ENCODE data around the gene CACNA1B.

CACNA1B gene

DNA sequence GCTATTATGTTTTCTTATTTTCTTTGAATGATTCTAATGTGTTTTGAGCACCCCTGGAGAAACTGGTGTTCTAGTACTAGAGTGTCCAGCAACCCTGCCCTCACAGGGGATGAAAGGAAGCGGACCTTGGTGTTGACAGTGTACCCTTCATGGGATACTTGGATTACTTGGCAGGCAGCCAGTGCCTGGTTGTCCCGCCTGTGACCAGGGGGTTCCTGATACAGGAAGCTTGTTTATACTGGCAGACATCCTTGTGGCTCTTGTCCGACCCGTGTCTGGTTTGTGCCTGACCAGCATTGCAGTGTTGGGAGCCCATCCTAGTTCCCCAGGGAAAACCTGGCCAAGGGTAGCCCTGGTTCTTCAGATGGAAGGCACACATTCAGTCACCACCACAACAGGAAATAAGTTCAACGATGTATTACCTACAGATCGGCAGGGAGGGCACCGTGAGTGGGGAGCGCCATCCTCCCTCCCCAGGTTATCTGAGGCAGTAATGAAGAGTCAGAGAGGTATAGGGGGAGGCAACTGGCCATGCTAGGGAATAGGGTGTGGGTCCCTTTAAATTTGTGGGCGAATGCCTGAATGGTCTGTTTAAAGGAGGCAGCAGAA is 47.3 kb downstream of the CACNA1B start:
- DNase-seq: no peak

GRCh38 chr9:137943655-137944054 is 66.1 kb downstream of the CACNA1B start:
- no peak for DNase-seq

- no peak for DNase-seq
Measured at GRCh38 chr9:137945581-137945980, 68.0 kb downstream of the CACNA1B start.

DNA sequence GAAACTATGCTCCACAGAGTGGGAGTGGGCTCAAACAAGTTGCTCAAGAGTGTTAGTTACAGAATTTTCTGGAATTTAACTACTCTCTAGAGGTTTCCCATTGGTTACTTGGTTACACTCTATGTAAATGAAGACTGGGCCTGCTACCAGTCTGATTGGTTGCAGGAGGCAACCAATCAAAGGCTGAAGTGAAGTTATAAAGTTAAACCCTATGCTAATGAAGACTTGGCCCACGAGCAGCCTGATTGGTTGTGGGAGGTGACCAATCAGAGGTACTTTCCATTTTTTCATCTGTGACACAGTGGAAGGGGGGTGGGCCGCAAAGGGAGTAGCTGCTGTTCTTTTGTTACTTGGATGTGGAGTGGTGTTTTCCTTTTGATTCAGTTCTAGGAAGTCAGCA is 69.4 kb downstream of the CACNA1B start:
- no peak for DNase-seq

GRCh38 chr9:137948642-137949041 is 71.1 kb downstream of the CACNA1B start:
- DNase-seq: no peak

DNA sequence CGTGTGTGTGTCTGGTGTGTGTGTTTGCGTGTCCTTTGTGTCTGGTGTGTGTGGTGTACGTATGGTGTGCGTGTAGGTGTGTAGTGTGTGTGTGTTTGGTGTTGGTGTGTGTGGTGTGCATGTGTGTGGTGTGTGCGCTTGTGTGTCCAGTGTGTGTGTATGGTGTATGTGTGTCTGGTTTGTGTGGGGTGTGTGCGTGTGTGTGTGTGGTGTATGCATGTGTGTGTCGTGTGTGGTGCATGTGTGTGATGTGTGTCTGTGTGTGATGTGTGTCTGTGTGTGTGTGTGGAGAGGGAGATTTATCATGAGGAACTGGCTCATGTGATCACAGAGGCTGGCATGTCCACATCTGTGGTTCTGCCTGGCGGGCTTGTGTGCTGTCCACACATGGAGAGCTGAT is 71.7 kb downstream of the CACNA1B start:
- no peak for DNase-seq

GRCh38 chr9:137951107-137951506 is 73.5 kb downstream of the CACNA1B start:
- no peak for DNase-seq

GRCh38 chr9:137951597-137952490 is 74.3 kb downstream of the CACNA1B start:
- no peak for DNase-seq

DNA sequence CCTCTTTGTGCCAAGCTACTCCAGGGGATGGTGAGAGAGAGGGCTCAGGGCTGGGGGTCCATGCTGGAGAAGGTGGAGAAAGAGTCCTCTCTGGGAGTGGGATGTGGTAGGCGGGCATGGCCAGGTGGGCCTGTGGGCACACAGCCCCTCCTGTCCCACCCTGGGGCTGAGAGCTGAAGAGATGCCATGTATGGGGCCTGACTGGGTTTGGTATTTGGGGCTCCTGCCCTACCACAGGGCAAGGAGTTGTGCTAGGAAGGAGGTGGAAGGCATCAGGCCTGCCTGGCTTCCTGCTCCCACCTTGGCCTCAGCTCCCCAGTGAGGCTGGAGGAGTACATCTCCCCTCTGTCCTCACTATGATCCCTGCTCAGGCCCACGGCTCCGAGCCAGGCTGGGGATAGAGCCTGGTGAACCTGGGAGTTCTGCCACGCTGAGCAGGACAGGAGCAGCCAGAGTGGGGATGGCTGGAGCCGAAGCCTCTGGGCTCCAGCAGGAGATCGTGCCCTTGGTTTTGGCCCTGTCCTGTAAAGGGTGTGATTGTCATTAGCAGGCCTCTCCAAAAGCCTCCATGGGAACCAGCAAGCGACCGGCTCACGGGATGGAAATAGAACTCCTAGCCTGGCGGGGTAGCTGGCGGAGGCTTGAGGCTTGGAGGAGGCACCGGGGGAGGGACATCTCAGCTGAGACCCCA is 75.5 kb downstream of the CACNA1B start:
- no peak for DNase-seq

DNA sequence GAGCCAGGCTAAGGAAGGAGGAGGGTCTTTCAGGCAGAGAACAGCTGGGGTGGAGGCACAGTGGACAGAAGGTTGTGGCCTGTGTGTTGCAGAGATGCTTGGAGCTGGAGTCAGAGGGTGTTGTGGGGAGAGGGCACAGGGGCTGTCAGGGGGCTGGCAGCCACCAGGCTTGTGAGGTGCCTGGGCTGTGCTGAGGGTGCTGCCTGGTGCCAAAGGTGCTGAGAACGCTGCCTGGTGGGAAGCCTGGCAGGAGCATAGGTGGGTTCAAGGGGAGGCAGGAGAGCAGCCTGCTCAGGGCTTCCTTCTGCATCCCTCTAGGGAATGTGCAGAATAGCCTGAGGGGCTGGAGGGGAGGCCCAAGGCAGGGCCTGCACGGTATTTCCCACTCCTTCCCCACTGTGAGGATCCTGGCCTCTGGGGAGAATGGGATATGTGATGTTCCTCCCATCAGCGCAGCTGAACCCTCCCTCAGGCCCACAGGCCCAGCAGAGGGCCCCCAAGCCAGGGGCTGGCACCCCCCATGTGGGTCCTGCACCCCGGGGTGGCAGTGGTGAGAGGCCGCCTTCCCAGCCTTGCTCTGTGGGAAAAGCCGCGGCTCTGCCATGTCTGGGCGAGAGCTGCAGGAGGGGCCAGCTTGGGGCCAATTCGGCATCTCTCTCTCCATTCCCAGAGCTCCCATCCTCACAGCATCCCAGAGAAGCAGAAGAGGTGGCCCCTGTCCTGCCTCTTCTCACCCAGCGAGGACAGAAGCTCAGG is 76.3 kb downstream of the CACNA1B start:
- DNase-seq: no peak

- no peak for DNase-seq
Measured at GRCh38 chr9:137955224-137955570, 77.6 kb downstream of the CACNA1B start.

DNA sequence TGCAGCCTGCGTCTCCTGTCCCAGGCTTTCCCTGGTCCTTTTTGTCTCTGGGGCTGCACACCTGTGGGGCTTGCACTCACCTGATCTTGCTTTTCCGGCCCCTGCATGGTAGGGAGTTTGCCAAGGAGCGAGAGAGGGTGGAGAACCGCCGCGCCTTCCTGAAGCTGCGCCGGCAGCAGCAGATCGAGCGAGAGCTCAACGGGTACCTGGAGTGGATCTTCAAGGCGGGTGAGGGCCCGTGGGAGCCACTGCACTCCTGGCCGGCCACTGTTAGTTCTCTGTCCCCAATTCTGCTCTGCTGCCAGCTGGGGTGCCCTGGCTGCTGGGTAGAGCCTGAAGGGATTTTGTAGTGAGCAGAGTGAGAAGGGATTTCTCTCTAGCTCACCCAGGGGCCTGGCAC is 78.0 kb downstream of the CACNA1B start:
- DNase-seq: no peak

GRCh38 chr9:137956039-137956438 is 78.5 kb downstream of the CACNA1B start:
- no peak for DNase-seq

DNA sequence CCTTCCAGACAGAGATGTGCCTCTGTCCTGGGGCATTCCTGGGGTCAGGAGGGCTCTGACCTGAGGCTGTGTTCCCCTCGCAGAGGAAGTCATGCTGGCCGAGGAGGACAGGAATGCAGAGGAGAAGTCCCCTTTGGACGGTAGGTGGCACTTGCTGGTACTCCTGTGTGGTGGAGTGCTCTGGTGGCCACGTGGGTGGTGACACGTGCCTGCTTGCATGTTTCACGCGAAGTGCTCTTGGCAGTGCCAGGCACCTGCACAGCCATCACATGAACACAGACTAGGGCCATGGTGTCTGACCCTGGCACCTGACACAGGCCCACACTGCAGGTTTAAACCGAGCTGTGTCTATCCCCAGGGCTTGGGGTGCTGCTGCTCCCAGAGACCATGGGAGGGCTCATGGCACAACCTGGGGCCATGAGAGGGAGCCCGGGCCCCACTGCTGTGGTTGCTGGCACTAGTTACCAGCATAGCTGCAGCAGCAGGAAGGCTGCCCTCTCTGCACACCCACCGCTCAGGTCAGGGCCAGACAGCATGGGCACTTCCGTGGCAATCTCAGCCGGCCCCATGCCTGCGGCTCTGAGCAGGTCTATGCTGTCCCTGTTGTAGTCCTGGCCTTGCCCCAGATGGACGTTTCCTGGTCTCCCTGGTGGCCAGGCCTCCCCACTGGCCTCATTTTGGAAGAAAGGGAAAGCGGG is 79.3 kb downstream of the CACNA1B start:
- no peak for DNase-seq

DNA sequence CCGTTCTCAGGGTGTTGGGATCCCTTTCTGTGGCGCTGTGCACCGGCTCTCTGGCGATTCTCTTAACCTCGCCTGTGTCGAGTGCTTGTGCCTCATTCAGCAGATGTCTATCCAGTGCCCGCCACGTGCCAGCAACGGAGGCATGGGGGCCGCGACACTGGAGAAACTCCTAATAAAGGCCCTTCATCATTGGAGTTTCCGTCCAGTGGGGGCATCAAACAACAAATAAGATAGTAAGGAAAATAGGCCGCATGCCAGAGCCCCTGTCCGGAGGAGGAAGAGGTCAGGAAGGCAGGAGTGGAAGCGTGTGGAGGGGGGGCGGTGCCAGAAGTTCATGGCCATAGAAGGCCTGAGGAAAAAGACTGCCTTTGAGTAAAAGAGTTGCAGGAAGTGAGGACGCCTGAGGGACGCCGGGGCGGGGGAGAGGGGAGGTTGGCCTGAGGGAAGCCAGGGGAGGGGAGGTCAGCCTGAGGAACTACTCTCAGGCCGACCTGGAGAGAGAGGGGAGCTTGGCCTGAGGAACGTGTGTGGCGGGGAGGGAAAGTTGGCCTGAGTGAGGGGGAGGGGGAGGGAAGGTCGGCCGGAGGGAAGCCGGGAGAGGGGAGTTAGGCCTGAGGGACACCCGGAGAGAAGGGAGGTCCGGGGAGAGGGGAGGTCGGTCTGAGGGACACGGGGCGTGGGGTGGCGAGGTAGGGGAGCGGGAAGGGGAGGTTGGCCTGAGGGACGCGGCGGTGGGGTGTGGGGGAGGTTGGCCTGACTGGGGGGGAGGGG is 82.2 kb downstream of the CACNA1B start:
- no peak for DNase-seq

DNA sequence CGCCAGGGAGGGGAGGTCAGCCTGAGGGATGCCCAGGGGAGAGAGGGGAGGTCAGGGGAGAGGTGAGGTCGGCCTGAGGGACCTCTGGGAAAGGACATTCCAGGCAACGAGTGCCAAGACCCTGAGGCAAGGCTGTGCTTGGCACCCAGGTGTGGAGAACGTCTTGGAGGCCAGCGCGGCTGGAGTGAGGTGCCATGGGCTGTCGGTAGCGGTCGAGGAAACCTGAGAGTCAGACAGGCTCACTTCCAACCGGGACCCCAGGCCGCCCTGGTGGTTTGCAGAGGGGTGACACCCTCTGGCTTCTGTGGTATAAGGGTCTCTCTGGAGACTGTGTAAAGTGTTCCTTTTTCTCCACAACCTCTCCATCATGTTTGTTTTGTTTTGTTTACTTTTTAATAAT is 82.9 kb downstream of the CACNA1B start:
- no peak for DNase-seq

GRCh38 chr9:137963525-137963924 is 85.9 kb downstream of the CACNA1B start:
- DNase-seq: no peak

GRCh38 chr9:137965177-137965795 is 87.7 kb downstream of the CACNA1B start:
- DNase-seq: no peak

DNA sequence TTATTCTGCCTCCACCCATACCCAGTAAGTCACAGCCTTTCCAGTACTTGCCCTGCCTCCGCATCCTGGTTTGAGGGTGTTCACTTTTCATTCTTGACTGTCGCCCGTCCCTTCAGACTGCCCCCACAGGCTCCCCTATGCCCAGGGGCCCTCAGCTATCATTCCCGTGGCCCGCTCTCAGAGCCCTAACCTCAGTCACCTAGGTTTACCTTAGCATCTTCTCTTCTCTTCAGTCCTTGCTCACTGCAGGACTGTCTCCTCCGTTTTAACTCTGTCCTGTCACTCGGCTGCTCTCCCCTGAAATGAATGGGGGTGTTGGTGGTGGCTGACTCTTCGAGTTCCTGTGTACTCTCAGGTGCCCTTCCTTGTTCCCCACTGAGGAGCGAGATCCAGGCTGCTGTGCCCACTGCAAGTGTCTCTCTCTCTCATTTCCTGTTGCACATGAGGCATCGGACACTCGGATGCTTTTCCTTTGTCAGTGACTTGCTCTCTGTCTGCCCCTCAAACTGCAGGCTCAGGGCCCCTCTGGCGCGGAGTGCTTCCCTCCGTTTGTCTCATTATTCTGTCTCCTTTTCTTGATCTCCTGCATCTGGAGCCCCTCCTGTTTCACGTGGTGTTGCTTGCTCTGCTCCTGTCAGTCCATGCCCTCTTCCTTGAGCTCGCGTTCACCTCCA is 89.8 kb downstream of the CACNA1B start:
- DNase-seq: no peak

GRCh38 chr9:137968235-137968634 is 90.7 kb downstream of the CACNA1B start:
- DNase-seq: no peak

DNA sequence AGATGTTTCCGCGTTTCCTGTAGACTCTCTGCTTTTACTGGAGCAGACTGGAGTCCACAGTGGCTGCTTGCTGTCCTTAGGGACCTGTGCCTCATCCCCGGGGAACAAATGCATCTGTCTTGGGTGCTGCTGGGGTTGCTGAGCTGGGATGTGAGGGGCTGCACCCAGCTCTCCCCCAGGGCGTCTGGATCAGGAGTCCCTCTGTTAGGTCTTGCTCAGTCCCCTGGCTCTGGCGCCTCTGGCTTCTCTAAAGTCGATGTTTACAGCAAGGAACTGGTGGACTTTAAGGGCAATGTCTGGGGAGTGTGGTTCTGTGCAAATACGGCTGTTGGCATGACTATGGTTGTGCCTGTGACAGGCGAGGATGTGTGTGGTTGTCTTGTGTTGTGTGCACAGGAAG is 91.4 kb downstream of the CACNA1B start:
- DNase-seq: no peak

Data from NCI-H1694 (cell line).